AG04449 (cell line): Measurements from ENCODE around the gene BABAM1.

Source experiments
- CTCF ChIA-PET: fragments of 350-600 bp; formaldehyde crosslinking; extraction: SDS; loops from one replicate; lab custom pipeline; 2021; ENCODE audit warnings: antibody characterized with exemption; lab: Yijun Ruan, JAX
- POLR2A ChIA-PET: fragments of 400-600, 350-600 bp; formaldehyde crosslinking; extraction: SDS; loops from one replicate; lab custom pipeline; 2020; ENCODE audit warnings: antibody characterized with exemption, inconsistent platforms; lab: Yijun Ruan, JAX
- DNase-seq: peaks from one replicate; pipeline ENCODE4 v3.0.0-alpha.2; 2010; ENCODE audit warnings: low read depth, low spot score
- H3K4me3 ChIP-seq: 2 replicates; pipeline ENCODE4 v1.5.1; 2011; ENCODE audit warnings: low read depth, mild to moderate bottlenecking, control low read depth, low read length
- CTCF ChIP-seq: IDR thresholded peaks from one replicate; pipeline ENCODE4 v1.5.1; 2011; ENCODE audit warnings: mild to moderate bottlenecking, moderate library complexity, low read length, control low read depth, inconsistent platforms; ENCODE audit not compliant: insufficient read depth; ENCODE audit errors: missing control alignments

The BABAM1 gene

GRCh38 chr19:17266975-17267788, at the start of gene BABAM1:
Gene BABAM1, plus strand, starts transcription at chr19:17267443. Its CDS starts 1,364 bp downstream, at chr19:17268807.
- ChIA-PET CTCF (interaction anchor here (0.8 to 2.1 kb wide), 7 partner anchors 13 to 41 kb away, joined by 3 to 23 read pairs (median 4); partner anchors contain the start of gene ANKLE1), POLR2A (interaction anchor here (0.6 to 1.2 kb wide), 8 partner anchors 13 to 1119 kb away, joined by 3 to 5 read pairs (median 3); partner anchors contain the start of genes GDF15 and USE1)
- H3K4me3 ChIP-seq, result peak within 1 kb of the TSS; percentile 98
- DNase-seq, result peak; percentile 99
- TF ChIP-seq CTCF, result no peak

- CTCF ChIA-PET, result interaction anchor here (0.9 kb wide), 1 partner anchor 9 kb away, joined by 3 read pairs; no protein-coding TSS in a partner anchor
- POLR2A ChIA-PET, result interaction anchor here (0.6 kb wide), 1 partner anchor 30 kb away, joined by 3 read pairs; no protein-coding TSS in a partner anchor
- no peak for DNase-seq
These were observed 48.0 kb upstream of the BABAM1 start for GRCh38 chr19:17219286-17219685.

GRCh38 chr19:17220207-17220758, 47.0 kb upstream of the BABAM1 start:
- no peak for DNase-seq
- POLR2A ChIA-PET, result no interaction called here
- no peak for TF ChIP-seq CTCF
- CTCF ChIA-PET, result interaction anchor here (0.8 kb wide), 1 partner anchor 16 kb away, joined by 4 read pairs; no protein-coding TSS in a partner anchor
- H3K4me3 ChIP-seq, result no peak overlapping the region

More at GRCh38 chr19:17219286-17219685, 48.0 kb upstream of the BABAM1 start:
- TF ChIP-seq CTCF, result no peak
- no peak overlapping the region for H3K4me3 ChIP-seq

- no peak overlapping the region for H3K4me3 ChIP-seq
- no peak for TF ChIP-seq CTCF
- CTCF ChIA-PET, result interaction anchor here (0.9 to 2.7 kb wide), 3 partner anchors 10 to 58 kb away, joined by 3 to 25 read pairs (median 7); partner anchors contain the start of gene USE1
- POLR2A ChIA-PET, result interaction anchor here (2.3 kb wide), 1 partner anchor 10 kb away, joined by 17 read pairs; the partner anchor contains the start of gene USE1
- no peak for DNase-seq
These were observed 42.2 kb upstream of the BABAM1 start for GRCh38 chr19:17225053-17225452.

- H3K4me3 ChIP-seq, result peak within 1 kb of the TSS; percentile 91
- DNase-seq, result peak; percentile 74
- ChIA-PET POLR2A (interaction anchor here (1.0 to 2.3 kb wide), 5 partner anchors 8 to 17 kb away, joined by 4 to 17 read pairs (median 11); partner anchors contain the start of gene USE1), CTCF (interaction anchor here (0.9 to 2.7 kb wide), 8 partner anchors 8 to 57 kb away, joined by 3 to 25 read pairs (median 4); partner anchors contain the start of genes ANKLE1 and USE1)
- TF ChIP-seq CTCF, result no peak
These were observed 41.0 kb upstream of the BABAM1 start, which contains the start of gene OCEL1 for GRCh38 chr19:17226002-17226933. Gene OCEL1, plus strand, starts transcription at chr19:17226226. Its CDS starts 22 bp downstream, at chr19:17226248.
